Measurements from ENCODE around the gene MGAM2. TPM values are rescaled to one million over a fixed set of nuclear protein-coding genes. Genes with fewer than 3 reads are reported as not detected.

Gene MGAM2
- total and polyA plus RNA-seq, 10 donors = 0.03 to 12.1 (median 3.0) TPM

DNA sequence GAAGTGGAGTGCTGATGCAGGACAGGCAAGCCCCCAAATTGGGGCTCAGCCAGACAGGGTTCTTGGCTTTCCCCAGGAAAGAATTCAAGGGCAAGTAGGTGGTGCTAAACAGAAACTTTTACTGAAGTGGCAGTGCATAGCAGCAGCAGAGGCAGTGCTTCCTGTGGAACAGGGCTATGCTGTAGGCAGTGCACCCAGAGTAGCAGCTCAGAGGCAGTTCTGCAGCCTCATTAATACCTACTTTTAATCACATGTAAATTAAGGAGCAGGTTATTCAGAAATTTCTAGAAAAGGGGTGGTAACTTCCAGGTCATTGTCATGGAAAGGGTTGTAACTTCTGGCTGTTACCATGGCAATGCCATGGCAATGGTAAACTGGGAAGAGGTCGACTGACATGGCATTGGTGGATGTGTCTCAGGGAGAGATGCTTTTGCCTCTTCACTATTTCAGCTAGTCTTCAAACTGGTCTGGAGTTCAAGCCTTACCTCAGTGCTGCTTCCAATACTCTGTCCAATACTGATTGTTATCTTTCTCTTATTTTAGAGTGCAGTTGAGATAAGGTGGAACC lies 117.1 kb downstream of the MGAM2 start:
- no peaks in the 10 kb centered on the region for H3K4me1 ChIP-seq
- intact Hi-C loops (cut with DNase I; ENCODE audit: low total_unique reads) = no loop called here
- H3K9me3 ChIP-seq = no peaks in the 10 kb centered on the region
- TF ChIP-seq POLR2AphosphoS5 (IDR thresholded peaks at IDR 0.05) = no peak
- TF ChIP-seq, protein P1, sequence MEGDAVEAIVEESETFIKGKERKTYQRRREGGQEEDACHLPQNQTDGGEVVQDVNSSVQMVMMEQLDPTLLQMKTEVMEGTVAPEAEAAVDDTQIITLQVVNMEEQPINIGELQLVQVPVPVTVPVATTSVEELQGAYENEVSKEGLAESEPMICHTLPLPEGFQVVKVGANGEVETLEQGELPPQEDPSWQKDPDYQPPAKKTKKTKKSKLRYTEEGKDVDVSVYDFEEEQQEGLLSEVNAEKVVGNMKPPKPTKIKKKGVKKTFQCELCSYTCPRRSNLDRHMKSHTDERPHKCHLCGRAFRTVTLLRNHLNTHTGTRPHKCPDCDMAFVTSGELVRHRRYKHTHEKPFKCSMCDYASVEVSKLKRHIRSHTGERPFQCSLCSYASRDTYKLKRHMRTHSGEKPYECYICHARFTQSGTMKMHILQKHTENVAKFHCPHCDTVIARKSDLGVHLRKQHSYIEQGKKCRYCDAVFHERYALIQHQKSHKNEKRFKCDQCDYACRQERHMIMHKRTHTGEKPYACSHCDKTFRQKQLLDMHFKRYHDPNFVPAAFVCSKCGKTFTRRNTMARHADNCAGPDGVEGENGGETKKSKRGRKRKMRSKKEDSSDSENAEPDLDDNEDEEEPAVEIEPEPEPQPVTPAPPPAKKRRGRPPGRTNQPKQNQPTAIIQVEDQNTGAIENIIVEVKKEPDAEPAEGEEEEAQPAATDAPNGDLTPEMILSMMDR (IDR thresholded peaks at IDR 0.05 in 8 of 11, conservative IDR thresholded peaks at IDR 0.05 in 3 of 11) = no peak
- TF ChIP-seq POLR2A (IDR thresholded peaks at IDR 0.05) = no peak
- peaks cover 0 to 19% (median 0%) of the 10 kb centered on the region in 7 donors for H3K27me3 ChIP-seq (replicated peaks in 1 of 7)
- DNase-seq = no peak
- no peaks in the 10 kb centered on the region for H3K36me3 ChIP-seq
- no peak overlapping the region for H3K4me3 ChIP-seq
- H3K27ac ChIP-seq = no peak overlapping the region
- WGBS, 5 donors = 28 to 58% (median 43%) methylated on average over 1 of the region's 1 CpG

DNA sequence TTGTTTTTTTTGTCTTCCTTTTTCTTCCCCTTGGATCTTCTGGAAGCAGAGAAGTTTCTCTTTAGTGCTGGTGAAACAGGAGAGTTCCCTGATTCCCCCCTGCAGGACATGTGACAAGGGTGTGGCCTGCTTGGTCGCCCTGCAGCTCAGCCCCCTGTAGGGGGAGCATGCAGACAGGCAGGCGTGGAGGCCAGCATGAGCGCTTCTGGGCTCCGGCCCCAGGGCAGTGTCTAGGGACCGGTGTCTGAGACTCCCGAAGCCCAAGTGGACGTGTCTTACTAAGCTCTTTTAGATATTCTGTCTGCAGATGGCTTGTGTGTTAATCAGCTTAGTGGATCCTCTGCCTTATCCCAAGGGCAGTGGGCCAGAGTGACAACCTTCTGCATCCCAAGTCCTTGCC lies 120.2 kb downstream of the MGAM2 start:
- H3K36me3 ChIP-seq = no peaks in the 10 kb centered on the region
- H3K9me3 ChIP-seq = peaks cover 0 to 10% (median 0%) of the 10 kb centered on the region in 8 donors
- DNase-seq = no peak
- TF ChIP-seq POLR2AphosphoS5 (IDR thresholded peaks at IDR 0.05) (no peak), POLR2A (IDR thresholded peaks at IDR 0.05) (no peak)
- TF ChIP-seq, protein P1 (IDR thresholded peaks at IDR 0.05 in 8 of 11, conservative IDR thresholded peaks at IDR 0.05 in 3 of 11) = no peak
- H3K4me3 ChIP-seq = no peak overlapping the region
- no peak overlapping the region for H3K27ac ChIP-seq
- intact Hi-C loops (cut with DNase I; ENCODE audit: low total_unique reads) = no loop called here
- H3K27me3 ChIP-seq (replicated peaks in 1 of 7) = peaks cover 0 to 28% (median 0%) of the 10 kb centered on the region in 7 donors
- 41 to 61% (median 44%) methylated on average over 7 of the region's 7 CpGs for WGBS, 5 donors
- H3K4me1 ChIP-seq = no peaks in the 10 kb centered on the region

DNA sequence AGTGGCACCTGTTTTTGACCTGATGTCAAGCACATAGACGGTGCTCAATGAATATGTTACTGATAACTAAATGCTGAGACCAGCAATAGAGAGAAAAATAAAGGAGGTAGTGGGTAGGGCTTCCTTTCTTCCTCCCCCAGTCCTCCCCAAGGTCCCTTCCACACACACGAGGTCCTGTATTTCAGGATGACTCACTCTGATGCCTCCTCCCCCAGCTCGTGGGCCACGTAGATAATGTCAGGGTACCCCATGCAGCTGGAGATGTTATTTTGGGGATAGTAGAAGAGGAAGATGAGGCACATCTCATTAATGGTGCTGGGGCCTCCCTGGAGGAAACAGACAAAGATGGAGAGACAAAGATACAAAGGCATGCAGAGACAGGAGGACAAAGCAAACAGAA lies 129.0 kb downstream of the MGAM2 start:
- intact Hi-C loops (cut with DNase I; ENCODE audit: low total_unique reads) = no loop called here
- WGBS, 5 donors = 16 to 39% (median 29%) methylated on average over 4 of the region's 4 CpGs
- TF ChIP-seq, protein P1 (IDR thresholded peaks at IDR 0.05 in 8 of 11, conservative IDR thresholded peaks at IDR 0.05 in 3 of 11) = no peak
- TF ChIP-seq POLR2AphosphoS5 (IDR thresholded peaks at IDR 0.05) (no peak), POLR2A (IDR thresholded peaks at IDR 0.05) (no peak)
- Histone ChIP-seq H3K36me3 (no peaks in the 10 kb centered on the region), H3K4me1 (no peaks in the 10 kb centered on the region), H3K27ac (no peak overlapping the region), H3K9me3 (peaks cover 0 to 4% (median 0%) of the 10 kb centered on the region in 8 donors), H3K27me3 (replicated peaks in 1 of 7) (peaks cover 0 to 16% (median 0%) of the 10 kb centered on the region in 7 donors), H3K4me3 (no peak overlapping the region)
- DNase-seq = no peak

DNA sequence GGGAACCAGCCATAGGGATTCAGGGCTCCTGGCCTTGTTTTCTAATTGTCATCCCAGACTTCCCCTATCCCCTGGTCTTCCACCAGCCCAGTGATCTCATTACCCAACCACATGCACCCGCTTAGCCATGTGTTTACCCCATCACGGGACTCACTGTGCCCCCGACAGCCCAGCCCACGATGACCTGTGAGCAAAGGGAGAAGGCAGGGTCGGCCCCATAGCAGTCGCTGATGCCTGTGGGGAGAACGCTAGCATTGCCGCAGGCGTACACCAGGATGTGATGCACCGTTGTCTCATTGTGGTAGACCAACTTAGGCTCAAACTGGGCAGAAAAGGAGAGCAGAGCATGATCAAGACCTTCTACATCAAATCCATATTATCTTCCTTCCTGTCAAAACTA lies 132.3 kb downstream of the MGAM2 start:
- H3K36me3 ChIP-seq = no peaks in the 10 kb centered on the region
- DNase-seq = no peak
- H3K9me3 ChIP-seq = no peaks in the 10 kb centered on the region
- H3K27ac ChIP-seq = no peak overlapping the region
- TF ChIP-seq, protein P1 (IDR thresholded peaks at IDR 0.05 in 8 of 11, conservative IDR thresholded peaks at IDR 0.05 in 3 of 11) = no peak
- TF ChIP-seq POLR2AphosphoS5 (IDR thresholded peaks at IDR 0.05) = no peak
- no peak for TF ChIP-seq POLR2A (IDR thresholded peaks at IDR 0.05)
- no peak overlapping the region for H3K4me3 ChIP-seq
- H3K27me3 ChIP-seq (replicated peaks in 1 of 7) = peaks cover 0 to 16% (median 0%) of the 10 kb centered on the region in 7 donors
- WGBS, 5 donors = 83 to 89% (median 85%) methylated on average over 10 of the region's 10 CpGs
- no peaks in the 10 kb centered on the region for H3K4me1 ChIP-seq
- intact Hi-C loops (cut with DNase I; ENCODE audit: low total_unique reads) = no loop called here

Measured in spleen (tissue), 11 donors.